GM23338 (cell line): ENCODE results near the gene SCFD2. TPM values are rescaled to one million over a fixed set of nuclear protein-coding genes. Genes with fewer than 3 reads are reported as not detected.

Source experiments
- ATAC-seq: fragments of 200-7000 bp; cut with Tn5 transposase; 3 replicates; pipeline ENCODE4 v1.9.1; 2020
- DNase-seq: peaks from one replicate; pipeline ENCODE4 v3.0.0-alpha.2; 2015; ENCODE audit warnings: low spot score
- H2AFZ ChIP-seq: fragments of 200-600 bp; sonication (generic); 2 replicates; pipeline ENCODE4 v1.8.0; 2016; ENCODE audit warnings: antibody characterized with exemption, mild to moderate bottlenecking, moderate library complexity
- H3F3A ChIP-seq: fragments of 200-600 bp; sonication (generic); replicated peaks from 2 replicates; pipeline ENCODE4 v1.8.0; 2017; ENCODE audit warnings: antibody characterized with exemption, mixed run types, low read depth
- H3K27ac ChIP-seq: fragments of 200-600 bp; sonication (generic); 2 replicates; pipeline ENCODE4 v1.6.1; 2016; ENCODE audit warnings: low read depth
- H3K27me3 ChIP-seq: fragments of 200-600 bp; sonication (generic); 2 replicates; pipeline ENCODE4 v1.8.0; 2016; ENCODE audit warnings: mild to moderate bottlenecking, mixed run types, moderate library complexity; ENCODE audit not compliant: insufficient read depth
- H3K36me3 ChIP-seq: fragments of 200-600 bp; sonication (generic); 2 replicates; pipeline ENCODE4 v1.8.0; 2016; ENCODE audit warnings: mild to moderate bottlenecking; ENCODE audit not compliant: insufficient read depth
- H3K4me1 ChIP-seq: fragments of 200-600 bp; sonication (generic); 2 replicates; pipeline ENCODE4 v1.8.0; 2016; ENCODE audit warnings: mild to moderate bottlenecking, moderate library complexity; ENCODE audit not compliant: insufficient read depth
- H3K4me2 ChIP-seq: fragments of 200-600 bp; sonication (generic); 2 replicates; pipeline ENCODE4 v1.7.1; 2017; ENCODE audit warnings: mixed run types
- H3K4me3 ChIP-seq: fragments of 200-600 bp; sonication (generic); 2 replicates; pipeline ENCODE4 v1.6.1; 2016; ENCODE audit warnings: mixed run types
- H3K79me2 ChIP-seq: fragments of 200-600 bp; sonication (generic); replicated peaks from 2 replicates; pipeline ENCODE4 v1.8.0; 2017; ENCODE audit warnings: mild to moderate bottlenecking; ENCODE audit not compliant: insufficient read depth
- H3K9me2 ChIP-seq: fragments of 200-600 bp; sonication (generic); 2 replicates; pipeline ENCODE4 v1.8.0; 2017; ENCODE audit not compliant: insufficient read depth
- H4K20me1 ChIP-seq: fragments of 200-600 bp; sonication (generic); replicated peaks from 2 replicates; pipeline ENCODE4 v1.8.0; 2017; ENCODE audit warnings: mild to moderate bottlenecking; ENCODE audit not compliant: insufficient read depth
- H3K27ac Mint-ChIP-seq: 2 replicates; pipeline ENCODE4 v1.8.0; 2020; ENCODE audit warnings: inconsistent platforms, mild to moderate bottlenecking, moderate library complexity, mixed read lengths
- H3K27me3 Mint-ChIP-seq: 3 replicates; pipeline ENCODE4 v1.8.0; 2022; ENCODE audit warnings: low read depth, mild to moderate bottlenecking, moderate library complexity, mixed read lengths, inconsistent platforms; ENCODE audit not compliant: insufficient read depth, poor library complexity
- H3K36me3 Mint-ChIP-seq: 3 replicates; pipeline ENCODE4 v1.8.0; 2021; ENCODE audit warnings: low read depth, mild to moderate bottlenecking, inconsistent platforms, moderate library complexity, mixed read lengths
- H3K4me1 Mint-ChIP-seq: 3 replicates; pipeline ENCODE4 v1.8.0; 2020; ENCODE audit warnings: mild to moderate bottlenecking, inconsistent platforms, mixed read lengths
- H3K4me3 Mint-ChIP-seq: 3 replicates; pipeline ENCODE4 v1.8.0; 2021; ENCODE audit warnings: moderate library complexity, mild to moderate bottlenecking, inconsistent platforms, mixed read lengths
- H3K9me3 Mint-ChIP-seq: 3 replicates; pipeline ENCODE4 v1.8.0; 2020; ENCODE audit warnings: moderate library complexity, mild to moderate bottlenecking, inconsistent platforms, mixed read lengths
- CREB1 ChIP-seq: fragments of 250-450 bp; sonication (Bioruptor Pico); IDR thresholded peaks from 2 replicates; pipeline ENCODE4 v1.5.0; 2020; ENCODE audit warnings: low read depth, mild to moderate bottlenecking, moderate library complexity
- EZH2 ChIP-seq: fragments of 200-600 bp; sonication (generic); IDR thresholded peaks from one replicate; pipeline ENCODE4 v1.8.0; 2017; ENCODE audit warnings: antibody characterized with exemption, mild to moderate bottlenecking, low read depth; ENCODE audit not compliant: unreplicated experiment
- EZH2phosphoT487 ChIP-seq: fragments of 200-600 bp; sonication (generic); IDR thresholded peaks from one replicate; pipeline ENCODE4 v1.8.1; 2018; ENCODE audit warnings: antibody characterized with exemption; ENCODE audit not compliant: unreplicated experiment
- JUNB ChIP-seq: IDR thresholded peaks from one replicate; pipeline ENCODE4 v1.6.1; 2016; ENCODE audit warnings: antibody characterized with exemption; ENCODE audit not compliant: unreplicated experiment
- NANOG ChIP-seq: IDR thresholded peaks from 2 replicates; pipeline ENCODE4 v1.6.1; 2016; ENCODE audit warnings: antibody characterized with exemption, borderline replicate concordance
- POLR2AphosphoS5 ChIP-seq: IDR thresholded peaks from 2 replicates; pipeline ENCODE4 v1.6.1; 2016; ENCODE audit warnings: antibody characterized with exemption, low read depth
- STAT1 ChIP-seq: IDR thresholded peaks from one replicate; pipeline ENCODE4 v1.6.1; 2016; ENCODE audit warnings: antibody characterized with exemption; ENCODE audit not compliant: unreplicated experiment
- ZNF114 ChIP-seq: fragments of 250-450 bp; sonication (Bioruptor Pico); IDR thresholded peaks from 2 replicates; pipeline ENCODE4 v1.5.0; 2020; ENCODE audit warnings: mild to moderate bottlenecking, moderate library complexity
- ZNF331 ChIP-seq: fragments of 250-450 bp; sonication (Bioruptor Pico); IDR thresholded peaks from 2 replicates; pipeline ENCODE4 v1.5.0; 2020; ENCODE audit warnings: low read depth, mild to moderate bottlenecking, moderate library complexity
- polyA plus RNA-seq: library from polyadenylated mRNA; unstranded; fragments of >200 nt; fragmentation: Nextera tagmentation; extraction: Ambion mirVana; gene quantifications from 2 replicates; pipeline ENCODE4 v1.2.1, GENCODE V29; 2016
- total RNA-seq: library from RNA; depleted of rRNA; stranded (reverse); fragments of >200 nt; shearing (Covaris generic); gene quantifications from 2 replicates; pipeline ENCODE4 v1.2.3, GENCODE V29; 2014
- TF ChIP-seq, protein P1 (sequence below): IDR thresholded peaks from one replicate; pipeline ENCODE4 v1.6.1; 2018; ENCODE audit warnings: antibody characterized with exemption; ENCODE audit not compliant: unreplicated experiment
- TF ChIP-seq, protein P2 (sequence below), 2 experiments: fragments of 200-600 bp in 1 of 2; sonication (generic) in 1 of 2; conservative IDR thresholded peaks; 2 replicates each; pipeline versions ENCODE4 v1.5.1 to v1.6.1; 2016 to 2017; ENCODE audit warnings: antibody characterized with exemption in 2 of 2, low read depth in 2 of 2, mild to moderate bottlenecking in 2 of 2, moderate library complexity in 1 of 2
- TF ChIP-seq, protein P3 (sequence below): IDR thresholded peaks from 2 replicates; pipeline ENCODE4 v1.6.1; 2016; ENCODE audit warnings: antibody characterized with exemption
- TF ChIP-seq, protein P4 (sequence below): fragments of 250-450 bp; sonication (Bioruptor Pico); IDR thresholded peaks from 2 replicates; pipeline ENCODE4 v1.5.0; 2020; ENCODE audit warnings: mild to moderate bottlenecking, moderate library complexity

The SCFD2 gene
- total and polyA plus RNA-seq, 2 experiments from 2014 or later = 5.7 to 17.5 TPM

DNA sequence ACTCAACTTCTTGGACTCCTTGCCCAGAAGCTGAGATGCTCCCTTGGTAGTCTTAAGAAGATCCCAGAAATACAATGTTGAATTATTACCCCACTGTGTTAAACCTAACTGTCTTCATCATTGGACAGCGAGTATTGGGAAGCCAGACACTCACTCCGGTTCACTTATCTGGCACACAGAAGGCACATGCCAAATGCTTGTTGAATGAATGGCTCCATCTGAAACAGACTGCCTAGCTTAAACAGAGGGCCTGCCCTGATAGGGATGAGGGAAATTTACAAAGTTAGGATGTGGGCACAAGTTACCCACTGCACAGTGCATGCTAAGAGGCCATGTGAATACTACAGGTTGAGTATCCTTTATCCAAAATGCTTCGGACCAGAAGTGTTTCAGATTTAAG lies 424.4 kb downstream of the SCFD2 start:
- Histone ChIP-seq H3F3A (no peaks in the 10 kb centered on the region), H3K9me2 (no peaks in the 10 kb centered on the region), H3K36me3 (no peaks in the 10 kb centered on the region), H3K27ac (no peak overlapping the region), H3K4me2 (no peak overlapping the region), H3K4me1 (no peaks in the 10 kb centered on the region), H4K20me1 (no peaks in the 10 kb centered on the region), H3K4me3 (no peak overlapping the region), H3K79me2 (no peaks in the 10 kb centered on the region), H2AFZ (no peak overlapping the region), H3K27me3 (no peaks in the 10 kb centered on the region)
- Mint-ChIP-seq H3K36me3 (peaks cover 2% of the 10 kb centered on the region; the same call in 2 of the 3 replicates), H3K27ac (no peak overlapping the region), H3K4me3 (no peak overlapping the region), H3K4me1 (peaks cover 13% of the 10 kb centered on the region), H3K27me3 (peaks cover 3% of the 10 kb centered on the region), H3K9me3 (no peaks in the 10 kb centered on the region)
- TF ChIP-seq EZH2 (no peak), ZNF114 (CRISPR knock-in tag) (no peak), ZNF331 (CRISPR knock-in tag) (no peak), CREB1 (CRISPR knock-in tag) (no peak), POLR2AphosphoS5 (no peak), EZH2phosphoT487 (no peak), JUNB (no peak), NANOG (no peak), STAT1 (no peak)
- TF ChIP-seq, protein P1, sequence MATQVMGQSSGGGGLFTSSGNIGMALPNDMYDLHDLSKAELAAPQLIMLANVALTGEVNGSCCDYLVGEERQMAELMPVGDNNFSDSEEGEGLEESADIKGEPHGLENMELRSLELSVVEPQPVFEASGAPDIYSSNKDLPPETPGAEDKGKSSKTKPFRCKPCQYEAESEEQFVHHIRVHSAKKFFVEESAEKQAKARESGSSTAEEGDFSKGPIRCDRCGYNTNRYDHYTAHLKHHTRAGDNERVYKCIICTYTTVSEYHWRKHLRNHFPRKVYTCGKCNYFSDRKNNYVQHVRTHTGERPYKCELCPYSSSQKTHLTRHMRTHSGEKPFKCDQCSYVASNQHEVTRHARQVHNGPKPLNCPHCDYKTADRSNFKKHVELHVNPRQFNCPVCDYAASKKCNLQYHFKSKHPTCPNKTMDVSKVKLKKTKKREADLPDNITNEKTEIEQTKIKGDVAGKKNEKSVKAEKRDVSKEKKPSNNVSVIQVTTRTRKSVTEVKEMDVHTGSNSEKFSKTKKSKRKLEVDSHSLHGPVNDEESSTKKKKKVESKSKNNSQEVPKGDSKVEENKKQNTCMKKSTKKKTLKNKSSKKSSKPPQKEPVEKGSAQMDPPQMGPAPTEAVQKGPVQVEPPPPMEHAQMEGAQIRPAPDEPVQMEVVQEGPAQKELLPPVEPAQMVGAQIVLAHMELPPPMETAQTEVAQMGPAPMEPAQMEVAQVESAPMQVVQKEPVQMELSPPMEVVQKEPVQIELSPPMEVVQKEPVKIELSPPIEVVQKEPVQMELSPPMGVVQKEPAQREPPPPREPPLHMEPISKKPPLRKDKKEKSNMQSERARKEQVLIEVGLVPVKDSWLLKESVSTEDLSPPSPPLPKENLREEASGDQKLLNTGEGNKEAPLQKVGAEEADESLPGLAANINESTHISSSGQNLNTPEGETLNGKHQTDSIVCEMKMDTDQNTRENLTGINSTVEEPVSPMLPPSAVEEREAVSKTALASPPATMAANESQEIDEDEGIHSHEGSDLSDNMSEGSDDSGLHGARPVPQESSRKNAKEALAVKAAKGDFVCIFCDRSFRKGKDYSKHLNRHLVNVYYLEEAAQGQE = no peak
- TF ChIP-seq, protein P2, sequence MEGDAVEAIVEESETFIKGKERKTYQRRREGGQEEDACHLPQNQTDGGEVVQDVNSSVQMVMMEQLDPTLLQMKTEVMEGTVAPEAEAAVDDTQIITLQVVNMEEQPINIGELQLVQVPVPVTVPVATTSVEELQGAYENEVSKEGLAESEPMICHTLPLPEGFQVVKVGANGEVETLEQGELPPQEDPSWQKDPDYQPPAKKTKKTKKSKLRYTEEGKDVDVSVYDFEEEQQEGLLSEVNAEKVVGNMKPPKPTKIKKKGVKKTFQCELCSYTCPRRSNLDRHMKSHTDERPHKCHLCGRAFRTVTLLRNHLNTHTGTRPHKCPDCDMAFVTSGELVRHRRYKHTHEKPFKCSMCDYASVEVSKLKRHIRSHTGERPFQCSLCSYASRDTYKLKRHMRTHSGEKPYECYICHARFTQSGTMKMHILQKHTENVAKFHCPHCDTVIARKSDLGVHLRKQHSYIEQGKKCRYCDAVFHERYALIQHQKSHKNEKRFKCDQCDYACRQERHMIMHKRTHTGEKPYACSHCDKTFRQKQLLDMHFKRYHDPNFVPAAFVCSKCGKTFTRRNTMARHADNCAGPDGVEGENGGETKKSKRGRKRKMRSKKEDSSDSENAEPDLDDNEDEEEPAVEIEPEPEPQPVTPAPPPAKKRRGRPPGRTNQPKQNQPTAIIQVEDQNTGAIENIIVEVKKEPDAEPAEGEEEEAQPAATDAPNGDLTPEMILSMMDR (conservative IDR thresholded peaks at IDR 0.05; ENCODE audit: low read depth in 2 of 2) = no peak
- TF ChIP-seq, protein P3, sequence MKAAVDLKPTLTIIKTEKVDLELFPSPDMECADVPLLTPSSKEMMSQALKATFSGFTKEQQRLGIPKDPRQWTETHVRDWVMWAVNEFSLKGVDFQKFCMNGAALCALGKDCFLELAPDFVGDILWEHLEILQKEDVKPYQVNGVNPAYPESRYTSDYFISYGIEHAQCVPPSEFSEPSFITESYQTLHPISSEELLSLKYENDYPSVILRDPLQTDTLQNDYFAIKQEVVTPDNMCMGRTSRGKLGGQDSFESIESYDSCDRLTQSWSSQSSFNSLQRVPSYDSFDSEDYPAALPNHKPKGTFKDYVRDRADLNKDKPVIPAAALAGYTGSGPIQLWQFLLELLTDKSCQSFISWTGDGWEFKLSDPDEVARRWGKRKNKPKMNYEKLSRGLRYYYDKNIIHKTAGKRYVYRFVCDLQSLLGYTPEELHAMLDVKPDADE = no peak
- TF ChIP-seq, protein P4, sequence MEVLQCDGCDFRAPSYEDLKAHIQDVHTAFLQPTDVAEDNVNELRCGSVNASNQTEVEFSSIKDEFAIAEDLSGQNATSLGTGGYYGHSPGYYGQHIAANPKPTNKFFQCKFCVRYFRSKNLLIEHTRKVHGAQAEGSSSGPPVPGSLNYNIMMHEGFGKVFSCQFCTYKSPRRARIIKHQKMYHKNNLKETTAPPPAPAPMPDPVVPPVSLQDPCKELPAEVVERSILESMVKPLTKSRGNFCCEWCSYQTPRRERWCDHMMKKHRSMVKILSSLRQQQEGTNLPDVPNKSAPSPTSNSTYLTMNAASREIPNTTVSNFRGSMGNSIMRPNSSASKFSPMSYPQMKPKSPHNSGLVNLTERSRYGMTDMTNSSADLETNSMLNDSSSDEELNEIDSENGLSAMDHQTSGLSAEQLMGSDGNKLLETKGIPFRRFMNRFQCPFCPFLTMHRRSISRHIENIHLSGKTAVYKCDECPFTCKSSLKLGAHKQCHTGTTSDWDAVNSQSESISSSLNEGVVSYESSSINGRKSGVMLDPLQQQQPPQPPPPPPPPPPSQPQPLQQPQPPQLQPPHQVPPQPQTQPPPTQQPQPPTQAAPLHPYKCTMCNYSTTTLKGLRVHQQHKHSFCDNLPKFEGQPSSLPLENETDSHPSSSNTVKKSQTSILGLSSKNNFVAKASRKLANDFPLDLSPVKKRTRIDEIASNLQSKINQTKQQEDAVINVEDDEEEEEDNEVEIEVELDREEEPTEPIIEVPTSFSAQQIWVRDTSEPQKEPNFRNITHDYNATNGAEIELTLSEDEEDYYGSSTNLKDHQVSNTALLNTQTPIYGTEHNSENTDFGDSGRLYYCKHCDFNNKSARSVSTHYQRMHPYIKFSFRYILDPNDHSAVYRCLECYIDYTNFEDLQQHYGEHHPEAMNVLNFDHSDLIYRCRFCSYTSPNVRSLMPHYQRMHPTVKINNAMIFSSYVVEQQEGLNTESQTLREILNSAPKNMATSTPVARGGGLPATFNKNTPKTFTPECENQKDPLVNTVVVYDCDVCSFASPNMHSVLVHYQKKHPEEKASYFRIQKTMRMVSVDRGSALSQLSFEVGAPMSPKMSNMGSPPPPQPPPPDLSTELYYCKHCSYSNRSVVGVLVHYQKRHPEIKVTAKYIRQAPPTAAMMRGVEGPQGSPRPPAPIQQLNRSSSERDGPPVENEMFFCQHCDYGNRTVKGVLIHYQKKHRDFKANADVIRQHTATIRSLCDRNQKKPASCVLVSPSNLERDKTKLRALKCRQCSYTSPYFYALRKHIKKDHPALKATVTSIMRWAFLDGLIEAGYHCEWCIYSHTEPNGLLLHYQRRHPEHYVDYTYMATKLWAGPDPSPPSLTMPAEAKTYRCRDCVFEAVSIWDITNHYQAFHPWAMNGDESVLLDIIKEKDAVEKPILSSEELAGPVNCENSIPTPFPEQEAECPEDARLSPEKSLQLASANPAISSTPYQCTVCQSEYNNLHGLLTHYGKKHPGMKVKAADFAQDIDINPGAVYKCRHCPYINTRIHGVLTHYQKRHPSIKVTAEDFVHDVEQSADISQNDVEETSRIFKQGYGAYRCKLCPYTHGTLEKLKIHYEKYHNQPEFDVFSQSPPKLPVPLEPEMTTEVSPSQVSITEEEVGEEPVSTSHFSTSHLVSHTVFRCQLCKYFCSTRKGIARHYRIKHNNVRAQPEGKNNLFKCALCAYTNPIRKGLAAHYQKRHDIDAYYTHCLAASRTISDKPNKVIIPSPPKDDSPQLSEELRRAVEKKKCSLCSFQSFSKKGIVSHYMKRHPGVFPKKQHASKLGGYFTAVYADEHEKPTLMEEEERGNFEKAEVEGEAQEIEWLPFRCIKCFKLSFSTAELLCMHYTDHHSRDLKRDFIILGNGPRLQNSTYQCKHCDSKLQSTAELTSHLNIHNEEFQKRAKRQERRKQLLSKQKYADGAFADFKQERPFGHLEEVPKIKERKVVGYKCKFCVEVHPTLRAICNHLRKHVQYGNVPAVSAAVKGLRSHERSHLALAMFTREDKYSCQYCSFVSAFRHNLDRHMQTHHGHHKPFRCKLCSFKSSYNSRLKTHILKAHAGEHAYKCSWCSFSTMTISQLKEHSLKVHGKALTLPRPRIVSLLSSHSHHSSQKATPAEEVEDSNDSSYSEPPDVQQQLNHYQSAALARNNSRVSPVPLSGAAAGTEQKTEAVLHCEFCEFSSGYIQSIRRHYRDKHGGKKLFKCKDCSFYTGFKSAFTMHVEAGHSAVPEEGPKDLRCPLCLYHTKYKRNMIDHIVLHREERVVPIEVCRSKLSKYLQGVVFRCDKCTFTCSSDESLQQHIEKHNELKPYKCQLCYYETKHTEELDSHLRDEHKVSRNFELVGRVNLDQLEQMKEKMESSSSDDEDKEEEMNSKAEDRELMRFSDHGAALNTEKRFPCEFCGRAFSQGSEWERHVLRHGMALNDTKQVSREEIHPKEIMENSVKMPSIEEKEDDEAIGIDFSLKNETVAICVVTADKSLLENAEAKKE = no peak
- DNase-seq (no peak), ATAC-seq (no peak)
